Keratinocyte (primary cell): ENCODE data around the gene AXL. TPM values are rescaled to one million over a fixed set of nuclear protein-coding genes. Genes with fewer than 3 reads are reported as not detected.

Source experiments
- DNase-seq: peaks from one replicate; pipeline ENCODE4 v3.0.0-alpha.2; 2011; ENCODE audit warnings: low read depth, missing footprints, low spot score
- FAIRE-seq: peaks from 2 replicates; lab custom pipeline; 2011; peaks lifted over from hg19 to GRCh38; lab: Jason Lieb, UNC
- H2AFZ ChIP-seq: 2 replicates; pipeline ENCODE4 v1.6.0; 2012; ENCODE audit warnings: low read length, control low read depth, inconsistent platforms; ENCODE audit not compliant: control insufficient read depth
- H3K27ac ChIP-seq: 2 replicates; pipeline ENCODE4 v1.5.1; 2011; ENCODE audit warnings: low read length; ENCODE audit not compliant: control insufficient read depth, insufficient read depth
- H3K27me3 ChIP-seq: 3 replicates; pipeline ENCODE4 v1.6.0; 2011; ENCODE audit warnings: low read length; ENCODE audit not compliant: control insufficient read depth, insufficient read depth; ENCODE audit errors: extremely low read depth
- H3K36me3 ChIP-seq, 2 experiments: 2 replicates in 1 of 2; 3 replicates in 1 of 2; pipeline ENCODE4 v1.5.1; 2011; ENCODE audit warnings: low read length in 2 of 2, mild to moderate bottlenecking in 1 of 2; ENCODE audit not compliant: control insufficient read depth in 2 of 2, insufficient read depth in 2 of 2; ENCODE audit errors: extremely low read depth in 1 of 2
- H3K4me1 ChIP-seq: 3 replicates; pipeline ENCODE4 v1.5.1; 2011; ENCODE audit warnings: low read length; ENCODE audit not compliant: control insufficient read depth, insufficient read depth; ENCODE audit errors: extremely low read depth
- H3K4me2 ChIP-seq: 3 replicates; pipeline ENCODE4 v1.6.0; 2011; ENCODE audit warnings: low read depth, low read length; ENCODE audit not compliant: control insufficient read depth, insufficient read depth; ENCODE audit errors: extremely low read depth
- H3K4me3 ChIP-seq, 3 experiments: fragments of 200-600 bp in 1 of 3; sonication (generic) in 1 of 3; 2 replicates in 2 of 3; 3 replicates in 1 of 3; pipeline ENCODE4 v1.5.1; 2011 to 2016; ENCODE audit warnings: low read length in 3 of 3, mild to moderate bottlenecking in 3 of 3, control low read depth in 2 of 3, inconsistent platforms in 1 of 3, low read depth in 1 of 3, mixed read lengths in 1 of 3, mixed run types in 1 of 3, moderate library complexity in 1 of 3; ENCODE audit not compliant: control insufficient read depth in 2 of 3, insufficient read depth in 2 of 3; ENCODE audit errors: extremely low read depth in 1 of 3
- H3K79me2 ChIP-seq: 2 replicates; pipeline ENCODE4 v1.6.0; 2012; ENCODE audit warnings: low read length; ENCODE audit not compliant: control insufficient read depth, insufficient read depth
- H3K9ac ChIP-seq: 3 replicates; pipeline ENCODE4 v1.6.0; 2011; ENCODE audit warnings: low read length; ENCODE audit not compliant: control insufficient read depth, insufficient read depth; ENCODE audit errors: extremely low read depth
- H3K9me1 ChIP-seq: 3 replicates; pipeline ENCODE4 v1.6.0; 2011; ENCODE audit warnings: low read length; ENCODE audit not compliant: control insufficient read depth, insufficient read depth; ENCODE audit errors: extremely low read depth
- H3K9me3 ChIP-seq: 2 replicates; pipeline ENCODE4 v1.5.1; 2012; ENCODE audit warnings: low read depth, low read length; ENCODE audit not compliant: control insufficient read depth
- H4K20me1 ChIP-seq: 3 replicates; pipeline ENCODE4 v1.6.0; 2011; ENCODE audit warnings: low read length; ENCODE audit not compliant: control insufficient read depth, insufficient read depth; ENCODE audit errors: extremely low read depth
- EZH2 ChIP-seq: IDR thresholded peaks from one replicate; pipeline ENCODE4 v1.6.1; 2012; ENCODE audit warnings: inconsistent platforms, mild to moderate bottlenecking, low read length, moderate library complexity
- dilution Hi-C: fragments of 300-500 bp; cut with MboI; formaldehyde crosslinking; loops from one replicate; pipeline ENCODE4 v1.7.0; 2020; ENCODE audit warnings: low sequenced_read_pairs; ENCODE audit not compliant: extremely low pct_ligation_motif_present
- polyA plus RNA-seq, 5 experiments: library from polyadenylated mRNA; depleted of rRNA in 3 of 5; stranded (reverse) in 3 of 5; stranded (forward) in 1 of 5; unstranded in 1 of 5; fragments of >200 nt; gene quantifications; 1 replicate in 1 of 5; 2 replicates in 3 of 5; 3 replicates in 1 of 5; pipeline versions ENCODE4 v1.2.1 to v1.2.3, GENCODE V29; 2011 to 2012; ENCODE audit warnings: missing spikeins in 2 of 5, low read depth in 1 of 5, low replicate concordance in 1 of 5
- TF ChIP-seq, protein P1 (sequence below), 3 experiments: IDR thresholded peaks in 1 of 3; conservative IDR thresholded peaks in 1 of 3; optimal IDR thresholded peaks in 1 of 3; 2 replicates in 2 of 3; 3 replicates in 1 of 3; pipeline versions ENCODE3 to v1.5.1; 2011; ENCODE audit warnings: low read length in 3 of 3, mild to moderate bottlenecking in 3 of 3, moderate library complexity in 2 of 3, control low read depth in 1 of 3, inconsistent platforms in 1 of 3; ENCODE audit not compliant: insufficient read depth in 2 of 3; ENCODE audit errors: extremely low read depth in 1 of 3

Gene AXL
- polyA plus RNA-seq, 1 donor (not counting 4 experiments of a cell fraction or from before 2014, with no cell fraction given): 21.7 TPM

DNA sequence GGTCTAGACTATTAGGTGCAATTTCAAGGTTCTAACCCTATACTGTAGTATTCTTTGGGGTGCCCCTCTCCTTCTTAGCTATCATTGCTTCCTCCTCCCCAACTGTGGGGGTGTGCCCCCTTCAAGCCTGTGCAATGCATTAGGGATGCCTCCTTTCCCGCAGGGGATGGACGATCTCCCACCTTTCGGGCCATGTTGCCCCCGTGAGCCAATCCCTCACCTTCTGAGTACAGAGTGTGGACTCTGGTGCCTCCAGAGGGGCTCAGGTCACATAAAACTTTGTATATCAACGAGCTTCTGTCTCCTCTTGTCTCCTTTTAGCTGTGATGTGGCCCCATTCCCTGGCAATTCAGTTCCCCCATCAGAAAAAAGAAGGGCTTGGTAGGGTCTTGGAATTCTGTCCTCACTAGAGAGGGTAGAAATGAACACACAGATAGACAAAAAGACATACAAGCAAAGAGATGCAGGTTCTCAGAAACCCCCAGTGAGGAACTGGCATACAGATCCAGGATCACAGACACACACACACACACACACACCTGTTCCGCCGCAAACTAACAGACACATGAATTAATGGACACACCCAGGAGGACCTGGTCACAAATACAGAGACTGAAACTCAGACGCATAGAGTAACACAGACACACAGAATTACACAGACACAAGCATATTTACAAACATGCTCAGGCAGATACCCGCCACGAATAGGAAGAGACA, 42.6 kb downstream of the AXL start:
- dilution Hi-C loops: no loop called here
- H2AFZ ChIP-seq: peak overlapping the region; percentile 90
- TF ChIP-seq EZH2: no peak
- TF ChIP-seq, protein P1, sequence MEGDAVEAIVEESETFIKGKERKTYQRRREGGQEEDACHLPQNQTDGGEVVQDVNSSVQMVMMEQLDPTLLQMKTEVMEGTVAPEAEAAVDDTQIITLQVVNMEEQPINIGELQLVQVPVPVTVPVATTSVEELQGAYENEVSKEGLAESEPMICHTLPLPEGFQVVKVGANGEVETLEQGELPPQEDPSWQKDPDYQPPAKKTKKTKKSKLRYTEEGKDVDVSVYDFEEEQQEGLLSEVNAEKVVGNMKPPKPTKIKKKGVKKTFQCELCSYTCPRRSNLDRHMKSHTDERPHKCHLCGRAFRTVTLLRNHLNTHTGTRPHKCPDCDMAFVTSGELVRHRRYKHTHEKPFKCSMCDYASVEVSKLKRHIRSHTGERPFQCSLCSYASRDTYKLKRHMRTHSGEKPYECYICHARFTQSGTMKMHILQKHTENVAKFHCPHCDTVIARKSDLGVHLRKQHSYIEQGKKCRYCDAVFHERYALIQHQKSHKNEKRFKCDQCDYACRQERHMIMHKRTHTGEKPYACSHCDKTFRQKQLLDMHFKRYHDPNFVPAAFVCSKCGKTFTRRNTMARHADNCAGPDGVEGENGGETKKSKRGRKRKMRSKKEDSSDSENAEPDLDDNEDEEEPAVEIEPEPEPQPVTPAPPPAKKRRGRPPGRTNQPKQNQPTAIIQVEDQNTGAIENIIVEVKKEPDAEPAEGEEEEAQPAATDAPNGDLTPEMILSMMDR (optimal IDR thresholded peaks at IDR 0.05 in 1 of 3, IDR thresholded peaks at IDR 0.05 in 1 of 3, conservative IDR thresholded peaks at IDR 0.05 in 1 of 3; ENCODE audit: extremely low read depth in 1 of 3, insufficient read depth in 2 of 3, low read length in 3 of 3): no peak
- FAIRE-seq (no peak), DNase-seq (no peak)
- peak overlapping the region; percentile 99 for H3K27ac ChIP-seq
- peak overlapping the region; percentile 96 for H3K9ac ChIP-seq
- peaks cover 15% of the 10 kb centered on the region for H3K4me1 ChIP-seq
- H3K27me3 ChIP-seq: no peaks in the 10 kb centered on the region
- peaks cover 12 to 25% of the 10 kb centered on the region in 2 experiments for H3K36me3 ChIP-seq
- peaks cover 24% of the 10 kb centered on the region for H3K79me2 ChIP-seq
- no peaks in the 10 kb centered on the region for H3K9me1 ChIP-seq
- no peaks in the 10 kb centered on the region for H3K9me3 ChIP-seq
- H4K20me1 ChIP-seq: no peaks in the 10 kb centered on the region
- peak overlapping the region; percentile 69 to 94 (median 78) for H3K4me3 ChIP-seq
- H3K4me2 ChIP-seq: peak overlapping the region; percentile 90

DNA sequence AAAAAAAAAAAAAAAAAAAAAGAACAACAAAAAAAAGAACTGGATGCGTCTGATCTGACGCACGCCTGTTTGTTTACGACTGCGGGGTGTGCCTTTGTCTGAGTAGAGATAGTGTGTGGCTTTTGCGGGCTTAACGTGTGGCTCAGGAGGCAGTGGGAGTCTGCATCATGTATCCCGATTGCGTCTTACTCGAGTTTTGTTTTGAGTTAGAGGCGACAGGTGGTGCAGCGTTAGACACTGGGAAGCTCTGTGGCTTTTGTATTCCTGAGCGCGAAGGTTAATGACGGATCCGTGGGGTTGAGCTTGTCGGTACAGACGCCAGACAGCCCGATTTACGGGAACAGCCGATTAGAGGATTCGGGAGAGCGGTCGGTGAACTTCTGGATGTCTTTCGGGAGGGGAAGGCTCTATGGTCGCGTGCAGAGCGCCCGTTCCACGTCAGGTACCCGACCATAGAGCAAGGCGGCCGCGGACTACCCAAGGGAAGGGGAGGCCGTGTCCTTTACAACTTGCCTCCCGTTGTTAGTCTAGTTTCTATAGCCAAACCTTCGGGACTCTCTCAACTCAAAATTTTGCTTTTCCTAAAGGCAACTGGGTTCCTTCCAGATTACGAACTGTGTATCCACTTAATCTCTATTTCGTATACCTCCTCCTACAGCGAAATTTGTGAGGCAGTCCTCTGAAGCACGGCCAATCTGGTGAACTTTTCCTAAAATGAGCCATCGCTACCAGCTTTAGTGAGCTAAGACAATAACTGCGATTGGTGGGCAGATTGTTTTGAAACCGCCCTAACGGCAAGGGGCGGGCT, 44.2 kb downstream of the AXL start:
- no peak for DNase-seq
- Histone ChIP-seq H3K27me3 (no peaks in the 10 kb centered on the region), H3K9me3 (no peaks in the 10 kb centered on the region), H3K9me1 (no peaks in the 10 kb centered on the region), H3K27ac (peak overlapping the region; percentile 99), H3K79me2 (peaks cover 40% of the 10 kb centered on the region), H3K9ac (peak overlapping the region; percentile 96), H3K4me2 (peak overlapping the region; percentile 90), H3K36me3 (peaks cover 12 to 23% of the 10 kb centered on the region in 2 experiments), H4K20me1 (no peaks in the 10 kb centered on the region), H3K4me1 (peaks cover 25% of the 10 kb centered on the region), H2AFZ (peak overlapping the region; percentile 63), H3K4me3 (peak overlapping the region; percentile 69 to 94 (median 78))
- no peak for FAIRE-seq
- TF ChIP-seq, protein P1 (optimal IDR thresholded peaks at IDR 0.05 in 1 of 3, IDR thresholded peaks at IDR 0.05 in 1 of 3, conservative IDR thresholded peaks at IDR 0.05 in 1 of 3; ENCODE audit: extremely low read depth in 1 of 3, insufficient read depth in 2 of 3, low read length in 3 of 3): no peak
- dilution Hi-C loops: no loop called here
